Stimulated activated naive CD4-positive, alpha-beta T cell treated with Interleukin-2 at 50 U/mL for 16 hours (primary cell): ENCODE data around the gene HIRIP3.
"Not testable (repeated sequence)": the region's sequence is repeated elsewhere in the genome, so short reads cannot be mapped to it uniquely, and the experiment has no call there.

Experiments used
- DNase-seq: peaks from one replicate; lab custom pipeline; 2025; lab: John Stamatoyannopoulos, UW

HIRIP3 gene

GRCh38 chr16:29959821-29960220 is 35.6 kb downstream of the HIRIP3 start:
- not testable (repeated sequence) for DNase-seq

GRCh38 chr16:29959293-29959692 is 36.1 kb downstream of the HIRIP3 start:
- DNase-seq = no peak

DNA sequence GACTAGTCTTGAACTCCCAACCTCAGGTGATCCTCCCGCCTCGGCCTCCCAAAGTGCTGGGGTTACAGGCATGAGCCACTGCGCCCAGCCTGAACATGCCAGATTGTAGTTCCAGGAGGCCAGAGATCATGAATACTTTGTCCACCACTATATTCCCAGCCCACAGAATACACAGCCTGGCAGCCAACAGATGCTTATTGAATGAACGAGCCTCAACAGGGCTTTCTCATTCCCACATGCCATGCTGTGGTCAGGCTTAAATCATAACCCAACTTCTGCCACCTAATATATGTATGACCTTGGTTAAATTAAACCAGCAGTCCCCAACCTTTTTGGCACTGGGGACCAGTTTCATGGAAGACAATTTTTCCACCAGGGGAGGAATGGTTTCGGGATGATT is 36.7 kb downstream of the HIRIP3 start:
- no peak for DNase-seq

DNA sequence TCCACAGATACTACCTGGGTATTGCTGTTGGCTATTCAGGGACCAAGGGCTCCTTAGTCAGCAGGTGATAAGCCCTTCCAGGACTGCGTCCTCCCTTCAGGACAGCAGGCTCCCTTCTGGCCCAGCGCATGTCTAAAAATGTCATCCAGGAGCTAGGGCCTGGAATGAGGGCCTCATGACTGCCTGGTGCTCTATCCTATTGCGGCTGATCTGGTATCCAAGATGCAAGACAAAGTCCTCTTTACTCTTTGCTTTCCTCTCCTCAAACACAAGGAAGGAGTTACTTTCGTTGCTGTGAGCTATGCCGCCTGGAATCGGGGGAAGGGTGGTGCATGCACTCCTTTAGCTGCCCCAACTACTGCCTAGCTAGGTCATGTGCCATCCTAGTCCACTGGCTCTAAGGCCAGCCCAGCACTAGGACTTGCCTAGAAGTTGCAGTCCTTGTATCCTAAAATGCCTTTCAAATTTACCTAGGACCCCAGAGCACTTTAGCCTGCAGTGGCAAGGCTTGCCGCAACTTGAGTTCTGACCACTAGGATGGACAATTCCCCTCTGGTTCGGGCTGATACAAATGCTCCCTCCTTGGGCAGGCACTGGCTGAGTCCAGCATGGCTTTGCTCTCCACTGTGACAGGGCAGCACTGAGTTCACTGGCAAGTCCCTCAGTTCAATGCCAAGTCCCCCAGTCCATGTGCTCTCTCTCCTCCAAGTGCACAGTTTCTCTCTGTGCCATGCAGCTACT is 43.6 kb downstream of the HIRIP3 start:
- no peak for DNase-seq

DNA sequence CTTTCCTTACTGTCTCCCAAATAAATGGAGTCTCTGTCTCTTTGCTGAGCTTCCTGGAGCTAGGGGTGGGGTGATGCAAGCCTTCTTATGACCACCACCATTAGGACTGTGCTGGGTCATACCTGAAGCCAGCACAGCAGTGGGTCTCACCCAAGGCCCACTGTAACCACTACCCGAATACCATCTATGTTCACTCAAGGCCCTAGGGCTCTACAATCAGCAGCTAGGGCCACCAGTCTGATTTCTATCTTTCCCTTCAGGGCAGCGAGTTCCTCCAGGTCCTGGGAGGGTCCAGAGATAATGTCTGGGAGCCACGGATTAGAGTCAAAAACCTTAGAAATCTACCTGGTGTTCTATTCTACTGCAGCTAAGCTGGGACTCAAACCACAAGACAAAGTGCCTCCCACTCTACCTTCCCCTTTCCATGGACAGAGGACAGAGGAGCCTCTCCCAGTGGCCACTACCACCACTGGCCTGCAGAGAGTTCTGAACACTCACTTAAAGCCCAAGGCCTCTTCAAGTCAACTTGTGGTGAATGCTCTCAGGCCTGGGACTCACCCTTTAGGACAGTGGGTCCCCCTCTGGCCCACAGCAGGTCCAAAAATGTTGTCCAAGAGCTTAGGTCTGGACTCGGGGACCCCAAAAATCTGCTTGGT is 44.5 kb downstream of the HIRIP3 start:
- no peak for DNase-seq

- DNase-seq = no peak
Measured at GRCh38 chr16:29947897-29948296, 47.5 kb downstream of the HIRIP3 start.

- DNase-seq = no peak
Measured at GRCh38 chr16:29943846-29944799, 51.3 kb downstream of the HIRIP3 start.
